Stimulated activated effector memory CD8-positive, alpha-beta T cell treated with anti-CD3 and anti-CD28 coated beads, Interleukin-12 subunit alpha, Interleukin-12 subunit beta, amount 100 ng/mL, for 72 hours (primary cell): Measurements from ENCODE around the gene NNAT.
"Not testable (repeated sequence)": the region's sequence is repeated elsewhere in the genome, so short reads cannot be mapped to it uniquely, and the experiment has no call there.

Source experiments
- ATAC-seq: fragments of 150-1000 bp; cut with Tn5 transposase; 2 replicates; pipeline ENCODE4 v1.10.0; 2021
- DNase-seq, 2 donors: peaks; one replicate each; pipeline ENCODE4 v3.0.0; 2021 to 2022; ENCODE audit warnings: low spot score in 2 of 2
- H3K27ac Mint-ChIP-seq: one replicate; pipeline ENCODE4 v1.8.0; 2022; ENCODE audit warnings: mild to moderate bottlenecking, mixed read lengths
- H3K36me3 Mint-ChIP-seq: one replicate; pipeline ENCODE4 v1.8.0; 2022; ENCODE audit warnings: mild to moderate bottlenecking, mixed read lengths
- H3K4me1 Mint-ChIP-seq: one replicate; pipeline ENCODE4 v1.8.0; 2022; ENCODE audit warnings: mixed read lengths
- H3K4me3 Mint-ChIP-seq: one replicate; pipeline ENCODE4 v1.8.0; 2022; ENCODE audit warnings: mild to moderate bottlenecking, mixed read lengths
- H3K9me3 Mint-ChIP-seq: one replicate; pipeline ENCODE4 v1.8.0; 2022; ENCODE audit warnings: mixed read lengths

Gene NNAT

GRCh38 chr20:37540001-37540400 is 19.0 kb downstream of the NNAT start:
- H3K4me3 Mint-ChIP-seq: no peak overlapping the region
- H3K4me1 Mint-ChIP-seq: peaks cover under 1% of the 10 kb centered on the region
- ATAC-seq (no peak), DNase-seq (no peak)
- no peaks in the 10 kb centered on the region for H3K9me3 Mint-ChIP-seq
- H3K36me3 Mint-ChIP-seq: no peaks in the 10 kb centered on the region
- H3K27ac Mint-ChIP-seq: no peak overlapping the region

GRCh38 chr20:37540838-37541237 is 19.8 kb downstream of the NNAT start:
- not testable (repeated sequence) for H3K4me1 Mint-ChIP-seq, H3K36me3 Mint-ChIP-seq, H3K4me3 Mint-ChIP-seq, ATAC-seq, H3K27ac Mint-ChIP-seq, H3K9me3 Mint-ChIP-seq, DNase-seq

- no peak for ATAC-seq
- Mint-ChIP-seq H3K36me3 (no peaks in the 10 kb centered on the region), H3K4me3 (no peak overlapping the region), H3K27ac (no peak overlapping the region), H3K9me3 (no peaks in the 10 kb centered on the region), H3K4me1 (no peaks in the 10 kb centered on the region)
- no peak for DNase-seq
These were observed 20.3 kb downstream of the NNAT start for GRCh38 chr20:37541326-37541725.

GRCh38 chr20:37542281-37542680 is 21.2 kb downstream of the NNAT start:
- no peak overlapping the region for H3K27ac Mint-ChIP-seq
- H3K9me3 Mint-ChIP-seq: no peaks in the 10 kb centered on the region
- DNase-seq (no peak), ATAC-seq (no peak)
- H3K4me1 Mint-ChIP-seq: no peaks in the 10 kb centered on the region
- H3K4me3 Mint-ChIP-seq: no peak overlapping the region
- H3K36me3 Mint-ChIP-seq: no peaks in the 10 kb centered on the region

GRCh38 chr20:37543828-37544227 is 22.8 kb downstream of the NNAT start:
- H3K27ac Mint-ChIP-seq: no peak overlapping the region
- ATAC-seq (no peak), DNase-seq (no peak)

GRCh38 chr20:37544386-37544785 is 23.3 kb downstream of the NNAT start:
- DNase-seq (no peak), ATAC-seq (no peak)
- H3K9me3 Mint-ChIP-seq: no peaks in the 10 kb centered on the region
- H3K36me3 Mint-ChIP-seq: no peaks in the 10 kb centered on the region
- H3K4me1 Mint-ChIP-seq: no peaks in the 10 kb centered on the region
- H3K27ac Mint-ChIP-seq: no peak overlapping the region
- H3K4me3 Mint-ChIP-seq: no peak overlapping the region

More at GRCh38 chr20:37543828-37544227, 22.8 kb downstream of the NNAT start:
- H3K36me3 Mint-ChIP-seq: no peaks in the 10 kb centered on the region
- H3K9me3 Mint-ChIP-seq: no peaks in the 10 kb centered on the region
- no peak overlapping the region for H3K4me3 Mint-ChIP-seq
- H3K4me1 Mint-ChIP-seq: no peaks in the 10 kb centered on the region

GRCh38 chr20:37545516-37545915 is 24.5 kb downstream of the NNAT start:
- Mint-ChIP-seq H3K9me3 (no peaks in the 10 kb centered on the region), H3K36me3 (no peaks in the 10 kb centered on the region), H3K27ac (no peak overlapping the region), H3K4me3 (no peak overlapping the region), H3K4me1 (no peaks in the 10 kb centered on the region)
- ATAC-seq: no peak
- no peak for DNase-seq

- Mint-ChIP-seq H3K4me1 (no peaks in the 10 kb centered on the region), H3K4me3 (no peak overlapping the region), H3K9me3 (no peaks in the 10 kb centered on the region), H3K27ac (no peak overlapping the region), H3K36me3 (no peaks in the 10 kb centered on the region)
- ATAC-seq (no peak), DNase-seq (no peak)
These were observed 26.9 kb downstream of the NNAT start for GRCh38 chr20:37547912-37548311.

- not testable (repeated sequence) for H3K4me1 Mint-ChIP-seq, DNase-seq, ATAC-seq, H3K36me3 Mint-ChIP-seq, H3K27ac Mint-ChIP-seq, H3K9me3 Mint-ChIP-seq, H3K4me3 Mint-ChIP-seq
These were observed 29.3 kb downstream of the NNAT start for GRCh38 chr20:37550101-37550920.

- DNase-seq: not testable (repeated sequence)
These were observed 30.6 kb downstream of the NNAT start for GRCh38 chr20:37551660-37552059.

GRCh38 chr20:37552415-37552814 is 31.4 kb downstream of the NNAT start:
- no peak for DNase-seq
- Mint-ChIP-seq H3K4me1 (no peaks in the 10 kb centered on the region), H3K36me3 (no peaks in the 10 kb centered on the region), H3K27ac (no peak overlapping the region), H3K4me3 (no peak overlapping the region), H3K9me3 (no peaks in the 10 kb centered on the region)
- peak; percentile 68 for ATAC-seq

More at GRCh38 chr20:37551660-37552059, 30.6 kb downstream of the NNAT start:
- H3K4me1 Mint-ChIP-seq, H3K4me3 Mint-ChIP-seq, H3K27ac Mint-ChIP-seq, H3K9me3 Mint-ChIP-seq, H3K36me3 Mint-ChIP-seq, ATAC-seq: not testable (repeated sequence)

- DNase-seq, H3K9me3 Mint-ChIP-seq, H3K4me3 Mint-ChIP-seq, ATAC-seq, H3K27ac Mint-ChIP-seq, H3K36me3 Mint-ChIP-seq, H3K4me1 Mint-ChIP-seq: not testable (repeated sequence)
These were observed 33.8 kb downstream of the NNAT start for GRCh38 chr20:37554721-37555298.

- no peak overlapping the region for H3K27ac Mint-ChIP-seq
These were observed 35.5 kb downstream of the NNAT start for GRCh38 chr20:37556538-37556937.

GRCh38 chr20:37558306-37558705 is 37.3 kb downstream of the NNAT start:
- Mint-ChIP-seq H3K4me1 (no peaks in the 10 kb centered on the region), H3K4me3 (no peak overlapping the region), H3K27ac (no peak overlapping the region), H3K9me3 (no peaks in the 10 kb centered on the region), H3K36me3 (no peaks in the 10 kb centered on the region)
- DNase-seq (no peak), ATAC-seq (no peak)

More at GRCh38 chr20:37556538-37556937, 35.5 kb downstream of the NNAT start:
- DNase-seq: no peak
- no peak for ATAC-seq
- no peak overlapping the region for H3K4me3 Mint-ChIP-seq
- no peaks in the 10 kb centered on the region for H3K36me3 Mint-ChIP-seq
- no peaks in the 10 kb centered on the region for H3K4me1 Mint-ChIP-seq
- no peaks in the 10 kb centered on the region for H3K9me3 Mint-ChIP-seq

- H3K9me3 Mint-ChIP-seq: no peaks in the 10 kb centered on the region
- no peak overlapping the region for H3K27ac Mint-ChIP-seq
These were observed 37.7 kb downstream of the NNAT start for GRCh38 chr20:37558779-37559178.

More at GRCh38 chr20:37558779-37559178, 37.7 kb downstream of the NNAT start:
- DNase-seq: no peak
- Mint-ChIP-seq H3K4me1 (no peaks in the 10 kb centered on the region), H3K36me3 (no peaks in the 10 kb centered on the region), H3K4me3 (no peak overlapping the region)
- peak; percentile 40 for ATAC-seq
